ENCODE measurements around the gene MT1M. TPM values are rescaled to one million over a fixed set of nuclear protein-coding genes. Genes with fewer than 3 reads are reported as not detected.

The MT1M gene
- total RNA-seq: 0.43 and 12.5 TPM in 2 replicates

GRCh38 chr16:56632156-56632847, at the start of gene MT1M:
TSS of gene MT1M (plus strand) at chr16:56632659. CDS start at chr16:56632732, 73 bp downstream.

GRCh38 chr16:56589141-56590039, 43.1 kb upstream of the MT1M start, which contains the start of gene MT3:
TSS of gene MT3 (plus strand) at chr16:56589528. CDS start at chr16:56589591, 63 bp downstream.

GRCh38 chr16:56608043-56608875, 24.2 kb upstream of the MT1M start, which contains the start of gene MT2A:
TSS of gene MT2A (plus strand) at chr16:56608584. CDS start at chr16:56608656, 72 bp downstream.

GRCh38 chr16:56625140-56625942, 7.1 kb upstream of the MT1M start, which contains the start of gene MT1E:
TSS of gene MT1E (plus strand) at chr16:56625781. CDS start at chr16:56625852, 71 bp downstream.

GRCh38 chr16:56637814-56638750, 5.6 kb downstream of the MT1M start, which contains the start of gene MT1A:
TSS of gene MT1A (plus strand) at chr16:56638666. CDS start at chr16:56638739, 73 bp downstream.

GRCh38 chr16:56651586-56651985, 19.1 kb downstream of the MT1M start, which contains the start of gene MT1B:
TSS of gene MT1B (plus strand) at chr16:56651886. CDS start at chr16:56651954, 68 bp downstream.

GRCh38 chr16:56657555-56658326, 25.3 kb downstream of the MT1M start, which contains the start of gene MT1F:
TSS of gene MT1F (plus strand) at chr16:56657959. CDS start at chr16:56658059, 100 bp downstream.

GRCh38 chr16:56667581-56668571, 35.4 kb downstream of the MT1M start, which contains the start of gene MT1G:
TSS of gene MT1G (minus strand) at chr16:56668065. CDS start at chr16:56667993, 72 bp downstream.

GRCh38 chr16:56669005-56669839, 36.8 kb downstream of the MT1M start, which contains the start of gene MT1H:
TSS of gene MT1H (plus strand) at chr16:56669814. CDS start at chr16:56669885, 71 bp downstream.

GRCh38 chr16:56681939-56682702, 49.7 kb downstream of the MT1M start, which contains the start of gene MT1X:
TSS of gene MT1X (plus strand) at chr16:56682470. CDS start at chr16:56682541, 71 bp downstream.

Other genes with a start within 250 kb of the MT1M start
- 298 and 302 TPM in 2 replicates for gene AMFR, start 207.1 kb upstream of the MT1M start, total RNA-seq
- 61.0 and 105 TPM in 2 replicates for gene NUDT21, start 181.3 kb upstream of the MT1M start, total RNA-seq
- 74.5 and 74.8 TPM in 2 replicates for gene OGFOD1, start 181.1 kb upstream of the MT1M start, total RNA-seq
- 23.9 and 52.1 TPM in 2 replicates for gene BBS2, start 112.6 kb upstream of the MT1M start, total RNA-seq
- gene MT4, start 67.6 kb upstream of the MT1M start, total RNA-seq: not detected in 2 replicates
- gene MT3, start 43.1 kb upstream of the MT1M start, total RNA-seq: not detected in 2 replicates
- gene MT2A, start 24.1 kb upstream of the MT1M start, total RNA-seq: 173 and 340 TPM in 2 replicates
- gene MT1E, start 6.9 kb upstream of the MT1M start, total RNA-seq: 388 and 673 TPM in 2 replicates
- gene MT1A, start 6.0 kb downstream of the MT1M start, total RNA-seq: not detected in 2 replicates
- not detected in 2 replicates for gene MT1B, start 19.2 kb downstream of the MT1M start, total RNA-seq
- gene MT1F, start 25.3 kb downstream of the MT1M start, total RNA-seq: 3.8 and 14.5 TPM in 2 replicates
- 4.1 TPM in 1 of 2 replicates, not detected in the other for gene MT1G, start 35.4 kb downstream of the MT1M start, total RNA-seq
- not detected in 2 replicates for gene MT1H, start 37.2 kb downstream of the MT1M start, total RNA-seq
- gene MT1X, start 49.8 kb downstream of the MT1M start, total RNA-seq: 1,179 and 3,595 TPM in 2 replicates
- 43.9 and 70.8 TPM in 2 replicates for gene NUP93, start 97.5 kb downstream of the MT1M start, total RNA-seq
- 0.96 TPM in 1 of 2 replicates, not detected in the other for gene SLC12A3, start 232.5 kb downstream of the MT1M start, total RNA-seq